Body of pancreas (tissue), 4 donors: ENCODE measurements around the gene C6orf62. TPM values are rescaled to one million over a fixed set of nuclear protein-coding genes. Genes with fewer than 3 reads are reported as not detected.
"Not testable (repeated sequence)": the region's sequence is repeated elsewhere in the genome, so short reads cannot be mapped to it uniquely, and the experiment has no call there.

Experiments used
- ATAC-seq: fragments of 150-250 bp; one replicate; pipeline ENCODE4 v1.9.1; 2016
- DNase-seq, 4 donors: peaks; one replicate each; pipeline ENCODE4 v3.0.0-alpha.2; 2019
- H3K27ac ChIP-seq, 4 donors: fragments of 200-600 bp; sonication (generic); 1 replicate in 3 of 4; 2 replicates in 1 of 4; pipeline versions ENCODE4 v1.5.1 to v1.6.1; 2016 to 2019; ENCODE audit warnings: mild to moderate bottlenecking in 1 of 4, mixed read lengths in 1 of 4, moderate library complexity in 1 of 4
- H3K27me3 ChIP-seq, 2 donors: fragments of 200-600 bp; sonication (generic); one replicate each; pipeline ENCODE4 v1.6.0; 2016; ENCODE audit warnings: mild to moderate bottlenecking in 1 of 2
- H3K36me3 ChIP-seq, 2 donors: fragments of 200-600 bp; sonication (generic); replicated peaks in 1 of 2; 2 replicates each; pipeline ENCODE4 v1.5.1; 2016; ENCODE audit warnings: low read depth in 2 of 2; ENCODE audit not compliant: insufficient read depth in 1 of 2
- H3K4me1 ChIP-seq: fragments of 200-600 bp; sonication (generic); one replicate; pipeline ENCODE4 v1.6.0; 2016
- H3K4me3 ChIP-seq, 2 donors: fragments of 200-600 bp; sonication (generic); 1 replicate in 1 of 2; 2 replicates in 1 of 2; pipeline ENCODE4 v1.5.1; 2016 to 2019
- H3K9me3 ChIP-seq, 3 donors: fragments of 200-600 bp; sonication (generic); 1 replicate in 2 of 3; 2 replicates in 1 of 3; pipeline ENCODE4 v1.5.1; 2016
- POLR2A ChIP-seq, 3 donors: fragments of 450-650 bp; IDR thresholded peaks; one replicate each; pipeline ENCODE4 v1.6.1; 2016; ENCODE audit warnings: antibody characterized with exemption in 3 of 3, mild to moderate bottlenecking in 2 of 3
- WGBS, 2 donors: methylation state at CpG; one replicate each; pipeline ENCODE4 v1.1.5; 2017; 5-methylcytosine and 5-hydroxymethylcytosine counted together
- intact Hi-C: fragments of 100-400 bp; cut with DNase I; formaldehyde crosslinking; loops from one replicate; pipeline ENCODE4 v1.15.1; 2023
- total RNA-seq, 2 donors: library from RNA; depleted of rRNA; stranded (reverse); fragments of >200 nt; gene quantifications; one replicate each; pipeline ENCODE4 v1.1.0, GENCODE V29; 2016
- TF ChIP-seq, protein P1 (sequence below), 7 experiments: fragments of 450-650 bp in 4 of 7; fragments of 200-600 bp in 3 of 7; sonication (generic) in 3 of 7; IDR thresholded peaks; one replicate each; pipeline ENCODE4 v1.5.1; 2016 to 2019; ENCODE audit warnings: antibody characterized with exemption in 7 of 7

Gene C6orf62
- total RNA-seq, 2 donors from 2014 or later, result 46.5 to 70.0 TPM

DNA sequence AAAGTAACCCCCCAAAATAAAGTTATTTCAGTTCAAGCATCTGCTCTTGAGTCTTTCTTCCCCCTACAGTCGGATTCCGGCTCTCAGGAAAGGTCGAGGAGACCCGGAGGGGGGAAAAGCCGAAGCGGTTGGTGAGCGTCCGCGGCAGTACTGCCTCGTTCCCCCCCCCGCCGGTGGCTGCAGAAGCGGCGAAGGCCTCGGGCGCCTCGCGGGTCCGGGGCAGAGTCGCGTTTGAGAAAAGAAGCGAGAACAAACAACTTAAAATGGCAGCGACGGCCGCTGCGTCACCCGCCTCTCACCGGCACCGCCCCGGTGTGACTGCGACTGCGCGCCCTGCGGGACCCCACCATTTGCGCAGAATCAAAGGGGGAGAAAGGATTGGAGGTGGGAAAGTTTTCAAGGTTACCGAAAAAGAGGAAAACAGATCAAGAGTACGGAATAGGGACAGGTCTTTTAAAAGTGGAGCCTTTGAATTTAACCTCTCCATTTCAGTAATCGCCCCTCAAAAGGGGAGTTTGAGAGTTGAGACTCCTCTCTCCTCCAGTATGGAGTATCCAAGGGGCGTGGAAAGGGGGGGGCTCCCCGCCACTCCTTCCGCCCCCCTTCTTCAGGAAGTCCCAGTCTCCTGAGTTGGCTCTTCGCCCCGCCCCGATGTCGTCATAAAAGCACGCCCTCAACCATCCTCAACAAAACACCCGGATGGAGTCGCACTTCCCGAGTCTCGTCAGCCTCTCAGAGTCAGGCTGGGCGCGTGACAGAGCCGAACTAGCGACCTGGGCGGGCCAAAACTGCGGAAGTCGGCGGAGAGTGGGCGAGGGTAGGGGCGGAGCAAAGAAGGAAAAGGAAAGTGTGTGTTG, 1.9 kb upstream of the C6orf62 start:
- H3K27ac ChIP-seq, result peak overlapping the region; percentile 97 to 100 (median 98)
- intact Hi-C loops, result no loop called here
- H3K9me3 ChIP-seq, result no peaks in the 10 kb centered on the region
- H3K36me3 ChIP-seq, result no peaks in the 10 kb centered on the region
- peak; percentile 89 for ATAC-seq
- H3K27me3 ChIP-seq, result no peaks in the 10 kb centered on the region
- TF ChIP-seq POLR2A (IDR thresholded peaks at IDR 0.05), result peak; percentile 99 to 100 (median 100)
- TF ChIP-seq, protein P1, sequence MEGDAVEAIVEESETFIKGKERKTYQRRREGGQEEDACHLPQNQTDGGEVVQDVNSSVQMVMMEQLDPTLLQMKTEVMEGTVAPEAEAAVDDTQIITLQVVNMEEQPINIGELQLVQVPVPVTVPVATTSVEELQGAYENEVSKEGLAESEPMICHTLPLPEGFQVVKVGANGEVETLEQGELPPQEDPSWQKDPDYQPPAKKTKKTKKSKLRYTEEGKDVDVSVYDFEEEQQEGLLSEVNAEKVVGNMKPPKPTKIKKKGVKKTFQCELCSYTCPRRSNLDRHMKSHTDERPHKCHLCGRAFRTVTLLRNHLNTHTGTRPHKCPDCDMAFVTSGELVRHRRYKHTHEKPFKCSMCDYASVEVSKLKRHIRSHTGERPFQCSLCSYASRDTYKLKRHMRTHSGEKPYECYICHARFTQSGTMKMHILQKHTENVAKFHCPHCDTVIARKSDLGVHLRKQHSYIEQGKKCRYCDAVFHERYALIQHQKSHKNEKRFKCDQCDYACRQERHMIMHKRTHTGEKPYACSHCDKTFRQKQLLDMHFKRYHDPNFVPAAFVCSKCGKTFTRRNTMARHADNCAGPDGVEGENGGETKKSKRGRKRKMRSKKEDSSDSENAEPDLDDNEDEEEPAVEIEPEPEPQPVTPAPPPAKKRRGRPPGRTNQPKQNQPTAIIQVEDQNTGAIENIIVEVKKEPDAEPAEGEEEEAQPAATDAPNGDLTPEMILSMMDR (IDR thresholded peaks at IDR 0.05), result peak in 2 of 7 experiments; percentile 24 to 30
- peaks cover 20% of the 10 kb centered on the region for H3K4me1 ChIP-seq
- DNase-seq, result peak; percentile 100
- H3K4me3 ChIP-seq, result peak overlapping the region; percentile 84 to 86
- 0% methylated on average over 57 to 58 of the region's 60 CpGs for WGBS, 2 donors

DNA sequence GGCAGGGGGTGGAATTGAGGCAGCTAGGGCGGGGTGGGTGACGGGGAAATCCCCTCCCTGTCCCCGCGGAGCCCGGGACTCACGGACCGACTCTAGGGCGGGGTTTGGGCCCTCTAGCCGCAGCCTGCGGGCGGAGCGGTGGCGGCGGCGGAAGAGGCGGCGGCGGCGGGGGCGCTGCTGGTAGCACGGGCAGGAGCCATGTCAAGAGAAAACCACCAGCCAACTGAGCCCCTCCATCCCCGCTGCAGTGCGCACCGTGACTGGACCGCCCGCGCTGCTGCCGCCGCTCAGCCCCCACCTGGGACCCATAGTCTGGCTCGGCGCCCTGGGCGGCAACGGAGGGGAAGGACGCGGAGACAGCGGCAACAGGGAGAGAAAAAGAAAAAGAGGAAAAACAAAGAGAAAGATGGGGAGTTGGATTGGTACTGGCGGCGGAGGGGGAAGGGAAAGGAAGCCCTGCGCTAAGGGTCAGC, 1.2 kb upstream of the C6orf62 start:
- peak; percentile 61 to 64 (median 62) for DNase-seq
- Histone ChIP-seq H3K4me1 (peaks cover 27% of the 10 kb centered on the region), H3K9me3 (no peaks in the 10 kb centered on the region), H3K27me3 (no peaks in the 10 kb centered on the region), H3K4me3 (peak overlapping the region; percentile 84 to 86), H3K36me3 (no peaks in the 10 kb centered on the region), H3K27ac (peak overlapping the region; percentile 97 to 100 (median 98))
- intact Hi-C loops, result no loop called here
- WGBS, 2 donors, result 0% methylated on average over 26 to 39 of the region's 39 CpGs
- peak; percentile 13 for ATAC-seq
- TF ChIP-seq, protein P1 (IDR thresholded peaks at IDR 0.05), result no peak
- no peak for TF ChIP-seq POLR2A (IDR thresholded peaks at IDR 0.05)

- peak overlapping the region; percentile 84 to 86 for H3K4me3 ChIP-seq
- H3K36me3 ChIP-seq, result peaks cover 0 to 3% of the 10 kb centered on the region in 2 donors
- no peaks in the 10 kb centered on the region for H3K27me3 ChIP-seq
- 4 to 5% methylated on average over 8 of the region's 8 CpGs for WGBS, 2 donors
- intact Hi-C loops, result loop anchor here (10.0 kb wide), 1 partner anchor 46 kb away; no protein-coding TSS in a partner anchor
- H3K4me1 ChIP-seq, result peaks cover 43% of the 10 kb centered on the region
- no peaks in the 10 kb centered on the region for H3K9me3 ChIP-seq
- no peak for ATAC-seq
- H3K27ac ChIP-seq, result peak overlapping the region in 3 of 4 donors; percentile 97 to 100 (median 99)
- no peak for TF ChIP-seq POLR2A (IDR thresholded peaks at IDR 0.05)
- DNase-seq, result no peak
These were observed 367 bp downstream of the C6orf62 start for GRCh38 chr6:24718449-24719124.

DNA sequence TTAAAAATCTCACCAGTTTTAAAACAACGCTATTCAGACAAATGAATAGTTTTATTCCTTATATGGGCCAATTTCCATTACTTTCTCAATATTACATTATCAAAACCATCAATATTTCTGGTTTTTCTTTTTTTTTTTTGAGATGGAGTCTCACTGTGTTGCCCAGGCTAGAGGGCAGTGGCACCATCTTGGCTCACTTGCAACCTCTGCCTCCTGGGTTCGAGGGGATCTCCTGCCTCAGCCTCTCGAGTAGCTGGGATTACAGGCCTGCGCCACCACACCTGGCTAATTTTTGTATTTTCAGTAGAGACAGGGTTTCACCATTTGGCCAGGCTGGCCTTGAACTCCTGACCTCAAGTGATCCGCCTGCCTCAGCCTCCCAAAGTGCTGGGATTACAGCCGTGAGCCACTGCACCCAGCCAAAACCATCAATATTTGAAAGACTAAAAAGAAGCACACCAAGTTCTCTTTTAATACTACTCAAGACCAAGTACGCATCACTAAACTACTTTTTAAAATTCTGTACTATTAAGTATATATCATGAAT, 2.3 kb downstream of the C6orf62 start:
- Histone ChIP-seq H3K27ac (peak overlapping the region in 2 of 4 donors; percentile 8 to 99), H3K4me3 (peak overlapping the region in 1 of 2 donors; percentile 86), H3K4me1 (peaks cover 56% of the 10 kb centered on the region), H3K36me3 (peaks cover 10 to 12% of the 10 kb centered on the region in 2 donors)
- not testable (repeated sequence) for H3K9me3 ChIP-seq, ATAC-seq, H3K27me3 ChIP-seq, DNase-seq
- WGBS, 2 donors, result 58 to 63% methylated on average over 7 of the region's 7 CpGs
- intact Hi-C loops, result loop anchor here (10.0 kb wide), 1 partner anchor 48 kb away; no protein-coding TSS in a partner anchor

DNA sequence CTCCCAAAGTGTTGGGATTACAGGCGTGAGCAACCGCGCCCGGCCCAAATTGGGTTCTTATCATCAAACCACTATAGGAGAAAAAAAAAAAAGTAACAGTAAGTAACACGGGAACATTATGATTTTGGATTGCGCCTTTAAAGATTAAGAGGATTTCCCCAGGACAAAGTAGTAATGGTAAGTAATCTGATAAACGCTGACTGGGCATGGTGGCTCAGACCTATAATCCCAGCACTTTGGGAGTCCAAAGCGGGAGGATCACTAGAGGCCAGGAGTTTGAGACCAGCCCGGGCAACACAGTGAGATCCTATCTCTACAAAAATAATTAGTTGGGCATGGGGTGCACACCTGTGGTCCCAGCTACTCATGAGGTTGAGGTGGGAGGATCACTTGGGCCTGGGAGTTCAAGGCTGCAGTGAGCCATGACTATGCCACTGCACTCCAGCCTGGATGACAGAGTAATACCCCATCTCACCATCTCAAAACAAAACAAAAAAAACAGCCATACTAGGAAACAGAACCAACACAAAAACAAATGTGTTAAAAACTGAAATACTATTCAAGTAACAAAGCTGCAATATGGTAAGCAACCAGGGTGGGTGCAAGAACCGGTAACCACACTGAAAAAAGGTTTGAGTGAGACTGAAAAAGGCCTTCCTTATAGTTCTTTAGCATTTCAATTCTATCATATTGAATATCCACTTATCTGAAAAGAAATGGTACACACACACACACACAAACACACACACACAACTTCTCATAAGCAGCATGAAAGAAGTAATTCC, 8.2 kb downstream of the C6orf62 start:
- Histone ChIP-seq H3K36me3 (peaks cover 32 to 43% of the 10 kb centered on the region in 2 donors), H3K9me3 (no peaks in the 10 kb centered on the region), H3K27ac (no peak overlapping the region), H3K4me1 (peaks cover 52% of the 10 kb centered on the region), H3K4me3 (no peak overlapping the region), H3K27me3 (no peaks in the 10 kb centered on the region)
- TF ChIP-seq, protein P1 (IDR thresholded peaks at IDR 0.05), result no peak
- no peak for TF ChIP-seq POLR2A (IDR thresholded peaks at IDR 0.05)
- intact Hi-C loops, result loop anchor here (10.0 kb wide), 1 partner anchor 54 kb away; no protein-coding TSS in a partner anchor
- DNase-seq, result no peak
- ATAC-seq, result no peak
- 84 to 87% methylated on average over 10 of the region's 10 CpGs for WGBS, 2 donors
